Stimulated activated CD4-positive, alpha-beta T cell treated with anti-CD3 and anti-CD28 coated beads, Interleukin-15, amount 100 ng/mL, for 1 hour (primary cell): ENCODE results near the gene CEBPG.

ENCODE experiments used
- DNase-seq, 2 donors: peaks; one replicate each; pipeline ENCODE4 v3.0.0-alpha.2; 2020; ENCODE audit warnings: low read depth in 1 of 2, low spot score in 1 of 2

The CEBPG gene

GRCh38 chr19:33418871-33419787, 45.6 kb downstream of the CEBPG start:
- DNase-seq: no peak

- no peak for DNase-seq
Measured at GRCh38 chr19:33419788-33420130, 46.2 kb downstream of the CEBPG start.

GRCh38 chr19:33420821-33421220, 47.3 kb downstream of the CEBPG start:
- DNase-seq: no peak

- DNase-seq: no peak
Measured at GRCh38 chr19:33421368-33421767, 47.9 kb downstream of the CEBPG start.

GRCh38 chr19:33422369-33423180, 49.1 kb downstream of the CEBPG start:
- no peak for DNase-seq

GRCh38 chr19:33424181-33424580, 50.7 kb downstream of the CEBPG start:
- no peak for DNase-seq

GRCh38 chr19:33426621-33427361, 53.3 kb downstream of the CEBPG start:
- DNase-seq: no peak

GRCh38 chr19:33427801-33428626, 54.5 kb downstream of the CEBPG start:
- no peak for DNase-seq

GRCh38 chr19:33428627-33429125, 55.2 kb downstream of the CEBPG start:
- no peak for DNase-seq

GRCh38 chr19:33429891-33430673, 56.6 kb downstream of the CEBPG start:
- no peak for DNase-seq

GRCh38 chr19:33430674-33431277, 57.3 kb downstream of the CEBPG start:
- DNase-seq: peak; percentile 21 to 50

- no peak for DNase-seq
Measured at GRCh38 chr19:33432015-33432414, 58.5 kb downstream of the CEBPG start.
